H1 (cell line): ENCODE measurements around the gene RYR3.

Source experiments
- EP300 ChIP-seq, 2 experiments: IDR thresholded peaks; 1 replicate in 1 of 2; 2 replicates in 1 of 2; pipeline ENCODE4 v1.6.1; 2011 to 2012; ENCODE audit warnings: low read depth in 2 of 2, low read length in 2 of 2, mild to moderate bottlenecking in 2 of 2, borderline replicate concordance in 1 of 2, inconsistent platforms in 1 of 2, moderate library complexity in 1 of 2
- POLR2A ChIP-seq, 2 experiments: IDR thresholded peaks; 1 replicate in 1 of 2; 2 replicates in 1 of 2; pipeline ENCODE4 v1.6.1; 2011; ENCODE audit warnings: low read depth in 2 of 2, low read length in 2 of 2, mild to moderate bottlenecking in 2 of 2; ENCODE audit errors: control extremely low read depth in 1 of 2

GRCh38 chr15:33371159-33371558 lies 60.4 kb downstream of the RYR3 start:
- TF ChIP-seq POLR2A (IDR thresholded peaks at IDR 0.05; ENCODE audit: control extremely low read depth in 1 of 2, low read depth in 2 of 2, low read length in 2 of 2) (no peak), EP300 (IDR thresholded peaks at IDR 0.05; ENCODE audit: borderline replicate concordance in 1 of 2, low read depth in 2 of 2, low read length in 2 of 2) (no peak)
